Measurements from ENCODE around the gene FYCO1.
"Not testable (repeated sequence)": the region's sequence is repeated elsewhere in the genome, so short reads cannot be mapped to it uniquely, and the experiment has no call there.

The FYCO1 gene

DNA sequence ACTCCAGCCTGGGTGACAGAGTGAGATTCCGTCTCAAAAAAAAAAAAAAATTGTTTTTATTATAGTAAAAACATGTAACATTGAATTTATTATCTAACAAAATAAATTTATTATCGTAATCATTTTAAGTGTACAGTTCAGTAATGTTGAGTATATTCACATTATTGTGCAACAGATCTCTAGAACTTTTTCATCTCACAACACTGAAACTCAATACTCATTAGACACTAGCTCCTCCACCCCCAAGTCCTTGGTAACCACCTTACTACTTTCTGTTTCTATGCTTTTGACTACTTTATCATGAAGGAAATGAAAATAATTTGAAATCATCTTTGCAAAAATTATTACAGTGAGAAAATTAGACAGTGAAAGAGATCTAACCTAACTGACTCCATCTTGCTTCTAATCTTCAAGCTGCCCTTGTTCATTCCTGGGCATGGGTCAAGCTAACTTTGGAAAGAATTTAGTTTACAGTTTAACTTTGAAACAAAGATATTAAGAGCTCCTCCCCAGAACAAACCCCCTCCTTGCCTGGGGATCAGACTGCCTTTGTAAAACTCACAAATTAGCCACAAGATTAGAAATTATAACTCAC is 15.0 kb upstream of the FYCO1 start:
- no peak for DNase-seq (ENCODE audit: low read depth)

DNA sequence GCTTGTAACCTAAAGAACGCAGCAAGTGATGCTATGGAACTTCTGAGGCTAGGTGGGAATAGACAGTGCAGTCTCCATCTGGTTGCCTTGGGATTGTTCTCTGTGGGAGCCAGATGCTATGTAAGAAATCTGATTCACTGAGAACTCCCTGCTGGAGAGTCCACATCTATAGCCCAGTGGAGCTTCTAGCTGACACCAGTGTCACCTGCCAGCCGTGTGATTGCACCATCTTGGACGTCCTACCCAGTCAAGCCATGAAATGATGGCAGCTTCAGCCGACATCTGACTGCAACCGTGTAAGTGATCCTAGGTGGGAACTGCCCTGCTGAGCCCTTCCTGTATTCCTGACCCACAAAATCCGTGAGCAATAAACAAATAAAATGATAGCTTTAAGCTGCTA is 12.4 kb upstream of the FYCO1 start:
- DNase-seq (ENCODE audit: low read depth), result no peak

DNA sequence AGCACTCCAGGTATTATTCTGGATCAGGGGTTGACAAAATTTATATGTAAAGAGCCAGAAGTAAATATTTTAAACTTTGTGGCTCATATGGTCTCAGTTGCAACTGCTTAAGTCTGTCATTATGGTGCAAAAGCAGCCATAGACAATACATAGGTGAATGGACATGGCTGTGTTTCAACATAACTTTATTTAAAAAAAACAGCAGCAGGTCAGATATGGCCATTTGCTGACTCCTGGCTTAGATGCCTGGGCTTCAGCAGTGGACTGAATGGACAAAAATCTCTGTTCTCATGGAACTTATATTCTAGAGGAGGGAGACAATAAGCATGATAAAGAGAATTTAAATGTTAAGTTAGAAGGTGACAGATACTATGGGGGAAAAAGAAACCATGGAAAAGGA is 11.7 kb upstream of the FYCO1 start:
- DNase-seq (ENCODE audit: low read depth), result no peak

- DNase-seq (ENCODE audit: low read depth), result no peak
Measured at GRCh38 chr3:46006238-46007032, 10.8 kb upstream of the FYCO1 start.

- DNase-seq (ENCODE audit: low read depth), result not testable (repeated sequence)
Measured at GRCh38 chr3:46003706-46004105, 8.1 kb upstream of the FYCO1 start.

DNA sequence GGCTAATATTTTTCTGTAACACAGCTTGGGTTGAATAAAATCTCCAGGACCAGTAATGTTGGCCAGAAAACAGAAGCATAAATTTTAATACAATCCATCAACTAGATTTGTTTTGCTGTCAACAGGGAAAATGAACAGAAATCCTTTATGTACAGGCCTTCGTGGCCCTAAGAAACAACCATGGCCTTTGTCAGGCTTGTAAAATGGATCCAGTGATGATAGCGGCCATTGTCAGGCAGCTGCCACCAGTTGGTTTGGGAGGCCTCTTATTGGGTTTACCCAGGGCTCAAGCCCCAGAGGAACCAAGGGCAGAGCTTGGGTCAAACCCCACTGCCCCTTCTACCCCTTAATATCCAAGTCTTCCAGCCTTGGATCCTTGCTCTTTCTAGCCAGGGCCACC is 5.6 kb upstream of the FYCO1 start:
- DNase-seq (ENCODE audit: low read depth), result no peak

GRCh38 chr3:45997942-45998341 is 2.3 kb upstream of the FYCO1 start:
- DNase-seq (ENCODE audit: low read depth), result no peak

- DNase-seq (ENCODE audit: low read depth), result not testable (repeated sequence)
Measured at GRCh38 chr3:45997499-45997898, 1.9 kb upstream of the FYCO1 start.

DNA sequence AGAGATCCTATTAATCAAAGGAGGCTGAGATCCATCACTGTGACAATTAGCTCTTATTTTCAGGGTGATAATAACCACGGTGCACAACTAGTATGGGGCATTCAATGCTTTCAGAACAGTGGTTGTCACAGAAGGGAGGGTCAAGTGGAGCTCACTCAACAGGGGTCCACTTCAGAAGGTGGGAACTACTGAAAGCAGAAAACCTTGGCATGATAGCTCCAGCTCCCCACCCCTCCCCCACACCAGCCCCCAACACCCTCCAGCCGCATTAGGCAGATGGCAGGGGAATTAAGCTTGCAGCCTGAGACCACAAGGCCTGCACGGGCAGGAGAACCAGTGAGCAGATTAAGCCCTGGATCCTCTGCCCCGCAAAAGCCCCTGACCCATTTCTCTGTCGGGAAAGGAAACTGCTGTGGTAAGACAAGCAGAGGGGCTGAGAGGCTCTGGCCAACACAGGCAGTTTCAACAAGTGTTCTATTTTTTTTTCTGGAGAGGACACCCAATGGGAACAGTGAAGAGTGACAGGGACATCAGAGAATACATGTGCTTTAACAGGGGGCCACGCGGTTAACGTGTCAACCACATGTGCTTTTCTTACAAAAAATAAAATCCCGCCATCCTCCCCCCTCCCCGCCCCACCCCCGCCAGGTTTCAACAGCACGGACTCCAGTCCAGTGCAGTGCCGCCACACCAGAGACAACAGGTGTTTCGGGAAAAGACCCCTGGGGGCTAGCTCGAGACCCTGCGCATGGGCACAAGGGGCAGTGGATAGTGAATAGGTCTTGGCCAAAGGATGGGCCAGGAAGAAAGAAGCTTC is 997 bp downstream of the FYCO1 start:
- peak; percentile 28 for DNase-seq (ENCODE audit: low read depth)

- no peak for DNase-seq (ENCODE audit: low read depth)
Measured at GRCh38 chr3:45993421-45994027, 2.1 kb downstream of the FYCO1 start.

GRCh38 chr3:45992821-45993221 is 2.8 kb downstream of the FYCO1 start:
- no peak for DNase-seq (ENCODE audit: low read depth)

GRCh38 chr3:45992133-45992729 is 3.4 kb downstream of the FYCO1 start:
- no peak for DNase-seq (ENCODE audit: low read depth)

- no peak for DNase-seq (ENCODE audit: low read depth)
Measured at GRCh38 chr3:45991341-45991740, 4.3 kb downstream of the FYCO1 start.

- DNase-seq (ENCODE audit: low read depth), result no peak
Measured at GRCh38 chr3:45990181-45990580, 5.4 kb downstream of the FYCO1 start.

- DNase-seq (ENCODE audit: low read depth), result no peak
Measured at GRCh38 chr3:45988804-45989203, 6.8 kb downstream of the FYCO1 start.

GRCh38 chr3:45988362-45988761 is 7.3 kb downstream of the FYCO1 start:
- DNase-seq (ENCODE audit: low read depth), result no peak

- DNase-seq (ENCODE audit: low read depth), result no peak
Measured at GRCh38 chr3:45987368-45988291, 8.0 kb downstream of the FYCO1 start.

DNA sequence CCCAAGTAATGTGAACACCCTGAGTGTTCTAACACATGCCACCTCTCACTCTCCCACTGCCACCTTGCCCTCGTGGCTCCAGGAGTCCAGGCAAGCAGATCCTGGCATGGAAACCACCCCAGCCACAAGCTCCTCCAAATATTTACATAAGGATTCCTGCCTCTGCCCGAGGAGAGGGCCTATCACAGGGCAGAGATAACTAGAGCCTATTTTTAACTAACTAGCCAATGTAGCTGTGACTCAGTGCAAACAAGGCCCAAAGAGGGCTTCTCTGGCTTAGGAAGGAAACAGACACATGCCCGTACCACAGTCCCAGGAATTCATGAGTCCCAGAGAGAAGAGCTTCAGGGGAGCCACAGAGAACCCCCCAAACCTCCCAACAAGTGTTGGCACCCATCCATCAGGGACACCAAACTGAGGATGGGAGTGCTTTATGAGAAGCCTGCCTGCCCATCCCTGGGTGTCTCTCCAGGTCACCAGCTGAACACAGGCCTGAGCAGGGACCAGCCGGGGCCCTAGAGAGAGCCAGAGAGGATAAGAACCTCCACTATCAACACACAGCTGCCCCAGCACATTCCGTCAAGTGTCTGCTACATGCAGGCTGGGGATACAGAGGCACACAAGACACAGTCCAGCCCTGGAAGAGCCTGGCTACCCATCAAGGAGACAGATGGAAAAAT is 9.2 kb downstream of the FYCO1 start:
- DNase-seq (ENCODE audit: low read depth), result no peak

- no peak for DNase-seq (ENCODE audit: low read depth)
Measured at GRCh38 chr3:45985532-45986302, 9.9 kb downstream of the FYCO1 start.

All from stimulated activated CD8-positive, alpha-beta memory T cell treated with anti-CD3 and anti-CD28 coated beads, Interleukin-12 subunit alpha, Interleukin-12 subunit beta, amount 100 ng/mL, for 1 hour (primary cell).